Esophagus muscularis mucosa (tissue), 4 donors: ENCODE results near the gene UBE4A. TPM values are rescaled to one million over a fixed set of nuclear protein-coding genes. Genes with fewer than 3 reads are reported as not detected.
A peak's percentile ranks its signal among the peaks of the same experiment; 100 is the strongest.

Experiments used
- DNase-seq: peaks from one replicate; pipeline ENCODE4 v3.0.0-alpha.2; 2017; ENCODE audit errors: extremely low spot score
- H3K27ac ChIP-seq, 4 donors: fragments of 200-600 bp; sonication (generic); replicated peaks in 1 of 4; 1 replicate in 3 of 4; 2 replicates in 1 of 4; pipeline ENCODE4 v1.5.1; 2016 to 2019; ENCODE audit warnings: mild to moderate bottlenecking in 1 of 4
- H3K27me3 ChIP-seq, 4 donors: fragments of 200-600 bp; sonication (generic); one replicate each; pipeline versions ENCODE4 v1.5.1 to v1.6.0; 2016 to 2019
- H3K36me3 ChIP-seq, 4 donors: fragments of 200-600 bp; sonication (generic); one replicate each; pipeline ENCODE4 v1.5.1; 2016 to 2019
- H3K4me1 ChIP-seq, 4 donors: fragments of 200-600 bp; sonication (generic); one replicate each; pipeline ENCODE4 v1.5.1; 2016 to 2019
- H3K4me3 ChIP-seq, 4 donors: fragments of 200-600 bp; sonication (generic); 1 replicate in 2 of 4; 2 replicates in 2 of 4; pipeline ENCODE4 v1.5.1; 2016 to 2019; ENCODE audit warnings: mild to moderate bottlenecking in 4 of 4, moderate library complexity in 1 of 4
- H3K9me3 ChIP-seq, 4 donors: fragments of 200-600 bp; sonication (generic); 1 replicate in 3 of 4; 2 replicates in 1 of 4; pipeline ENCODE4 v1.5.1; 2016 to 2019
- EP300 ChIP-seq: sonication (generic); formaldehyde crosslinking; IDR thresholded peaks from one replicate; pipeline ENCODE4 v1.6.1; 2017; ENCODE audit warnings: antibody characterized with exemption
- POLR2A ChIP-seq: fragments of 450-650 bp; IDR thresholded peaks from one replicate; pipeline ENCODE4 v1.6.1; 2017; ENCODE audit warnings: antibody characterized with exemption, moderate library complexity, mild to moderate bottlenecking, low read depth
- POLR2AphosphoS5 ChIP-seq, 2 donors: sonication (generic); formaldehyde crosslinking; IDR thresholded peaks; one replicate each; pipeline ENCODE4 v1.6.1; 2017; ENCODE audit warnings: antibody characterized with exemption in 2 of 2
- WGBS: methylation state at CpG from one replicate; pipeline ENCODE4 v1.1.5; 2018; 5-methylcytosine and 5-hydroxymethylcytosine counted together
- intact Hi-C: fragments of 100-400 bp; cut with DNase I; formaldehyde crosslinking; loops from one replicate; pipeline ENCODE4 v1.15.1; 2023
- total RNA-seq, 4 donors: library from RNA; depleted of rRNA; stranded (reverse); fragments of >200 nt; gene quantifications; one replicate each; pipeline versions ENCODE4 v1.1.0 to v1.2.1, GENCODE V29; 2016
- TF ChIP-seq, protein P1 (sequence below), 3 experiments: fragments of 200-600 bp in 2 of 3; fragments of 450-650 bp in 1 of 3; sonication (generic) in 2 of 3; IDR thresholded peaks; one replicate each; pipeline ENCODE4 v1.5.1; 2017 to 2019; ENCODE audit warnings: antibody characterized with exemption in 3 of 3, mild to moderate bottlenecking in 2 of 3, moderate library complexity in 1 of 3

Gene UBE4A
- total RNA-seq, 4 donors from 2014 or later, result 32.0 to 40.8 (median 36.6) TPM

DNA sequence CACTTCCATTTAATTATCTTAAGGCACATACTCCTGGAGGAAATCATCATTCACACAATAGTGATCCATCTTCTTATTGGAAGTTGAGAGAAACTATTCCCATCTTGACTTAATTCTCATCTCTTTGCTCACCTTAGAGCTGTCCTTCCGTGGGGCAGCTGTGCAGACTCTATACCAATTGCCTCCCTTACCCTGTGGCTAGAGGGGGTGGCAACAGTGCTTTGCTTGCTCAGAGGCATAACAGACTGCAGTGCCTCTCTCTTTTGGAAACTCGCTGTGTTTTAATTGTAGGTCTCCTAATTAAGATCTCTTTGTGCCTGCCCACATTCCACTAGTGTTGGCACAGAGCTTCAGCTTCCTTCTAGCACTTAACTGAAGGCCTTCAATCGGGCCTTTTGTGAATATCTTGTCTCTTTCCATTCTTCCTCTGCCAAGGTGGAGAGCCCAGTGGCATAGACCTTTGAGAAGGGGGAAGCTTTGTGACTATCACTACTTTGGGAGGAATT is 82.4 kb downstream of the UBE4A start:
- no peak for DNase-seq
- intact Hi-C loops, result no loop called here

DNA sequence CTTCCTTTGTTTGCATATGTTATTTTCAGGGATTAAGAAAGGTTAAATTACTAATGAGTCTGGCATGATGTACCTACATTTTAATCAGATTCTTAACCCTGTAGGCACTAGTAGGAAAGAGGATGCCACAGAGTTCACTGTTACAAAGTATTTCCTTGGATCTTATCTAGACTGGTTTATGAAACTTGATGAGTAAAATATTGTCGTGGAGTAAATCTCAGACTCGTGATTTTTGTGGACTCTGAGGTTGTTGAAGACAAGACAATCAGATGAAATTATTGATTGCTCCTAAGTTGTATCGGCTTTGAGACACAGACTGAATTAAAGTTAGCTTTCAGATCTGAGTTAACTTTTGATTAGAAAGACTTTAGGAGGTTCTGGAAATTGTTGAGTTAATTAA is 82.9 kb downstream of the UBE4A start:
- H3K4me1 ChIP-seq, result peaks cover 47 to 86% (median 70%) of the 10 kb centered on the region in 4 donors
- TF ChIP-seq EP300, result no peak
- TF ChIP-seq POLR2AphosphoS5 (IDR thresholded peaks at IDR 0.05), result no peak
- TF ChIP-seq, protein P1, sequence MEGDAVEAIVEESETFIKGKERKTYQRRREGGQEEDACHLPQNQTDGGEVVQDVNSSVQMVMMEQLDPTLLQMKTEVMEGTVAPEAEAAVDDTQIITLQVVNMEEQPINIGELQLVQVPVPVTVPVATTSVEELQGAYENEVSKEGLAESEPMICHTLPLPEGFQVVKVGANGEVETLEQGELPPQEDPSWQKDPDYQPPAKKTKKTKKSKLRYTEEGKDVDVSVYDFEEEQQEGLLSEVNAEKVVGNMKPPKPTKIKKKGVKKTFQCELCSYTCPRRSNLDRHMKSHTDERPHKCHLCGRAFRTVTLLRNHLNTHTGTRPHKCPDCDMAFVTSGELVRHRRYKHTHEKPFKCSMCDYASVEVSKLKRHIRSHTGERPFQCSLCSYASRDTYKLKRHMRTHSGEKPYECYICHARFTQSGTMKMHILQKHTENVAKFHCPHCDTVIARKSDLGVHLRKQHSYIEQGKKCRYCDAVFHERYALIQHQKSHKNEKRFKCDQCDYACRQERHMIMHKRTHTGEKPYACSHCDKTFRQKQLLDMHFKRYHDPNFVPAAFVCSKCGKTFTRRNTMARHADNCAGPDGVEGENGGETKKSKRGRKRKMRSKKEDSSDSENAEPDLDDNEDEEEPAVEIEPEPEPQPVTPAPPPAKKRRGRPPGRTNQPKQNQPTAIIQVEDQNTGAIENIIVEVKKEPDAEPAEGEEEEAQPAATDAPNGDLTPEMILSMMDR (IDR thresholded peaks at IDR 0.05), result no peak
- no peak for TF ChIP-seq POLR2A

More for the DNA sequence above, 82.4 kb downstream of the UBE4A start:
- Histone ChIP-seq H3K27ac (peak overlapping the region in 1 of 4 donors; percentile 1), H3K9me3 (no peaks in the 10 kb centered on the region), H3K36me3 (no peaks in the 10 kb centered on the region), H3K4me1 (peaks cover 47 to 86% (median 72%) of the 10 kb centered on the region in 4 donors), H3K27me3 (no peaks in the 10 kb centered on the region), H3K4me3 (no peak overlapping the region)
- TF ChIP-seq EP300 (no peak), POLR2A (no peak), POLR2AphosphoS5 (IDR thresholded peaks at IDR 0.05) (no peak)
- TF ChIP-seq, protein P1 (IDR thresholded peaks at IDR 0.05), result no peak
- 51% methylated on average over 3 of the region's 3 CpGs for WGBS

DNA sequence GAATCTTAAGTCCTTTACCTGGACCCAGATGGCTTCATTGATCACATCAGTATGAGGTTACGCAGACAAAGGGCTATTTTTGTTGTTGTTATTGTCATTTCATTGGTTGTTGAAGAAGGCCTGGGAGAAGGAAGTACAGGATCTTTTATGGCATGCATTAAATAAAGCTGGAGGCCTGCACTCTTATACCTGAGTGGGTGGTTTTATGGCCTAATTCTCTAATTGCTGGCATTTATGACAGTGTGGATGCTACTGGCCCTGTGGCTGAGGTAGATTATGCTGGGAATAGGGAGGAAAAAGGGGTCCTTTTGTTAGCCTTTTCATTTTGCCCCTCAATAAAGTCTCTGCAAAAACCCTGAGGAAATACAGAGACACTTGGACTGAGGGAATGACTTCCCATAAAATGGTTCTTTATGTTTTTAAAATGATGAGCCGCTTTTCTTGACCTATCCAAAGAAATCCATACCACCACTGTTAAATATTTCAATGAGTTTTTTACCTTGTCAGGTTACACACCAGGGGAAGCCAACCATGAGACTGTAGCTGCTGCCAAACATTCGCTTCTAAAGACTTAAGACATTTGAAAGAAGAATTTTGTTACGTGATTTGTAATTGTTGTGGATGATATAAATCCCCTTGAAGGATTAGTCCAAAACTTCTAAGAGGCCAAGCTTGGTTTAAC is 83.6 kb downstream of the UBE4A start:
- no peak overlapping the region for H3K27ac ChIP-seq
- no peak overlapping the region for H3K4me3 ChIP-seq
- no peak for TF ChIP-seq EP300
- TF ChIP-seq, protein P1 (IDR thresholded peaks at IDR 0.05), result no peak
- no peak for TF ChIP-seq POLR2AphosphoS5 (IDR thresholded peaks at IDR 0.05)
- TF ChIP-seq POLR2A, result no peak
- H3K9me3 ChIP-seq, result no peaks in the 10 kb centered on the region
- intact Hi-C loops, result no loop called here
- DNase-seq, result no peak
- 81% methylated on average over 4 of the region's 4 CpGs for WGBS
- peaks cover 41 to 79% (median 64%) of the 10 kb centered on the region in 4 donors for H3K4me1 ChIP-seq
- peaks cover 0 to 5% (median 0%) of the 10 kb centered on the region in 4 donors for H3K36me3 ChIP-seq
- no peaks in the 10 kb centered on the region for H3K27me3 ChIP-seq

More for the DNA sequence above, 82.9 kb downstream of the UBE4A start:
- Histone ChIP-seq H3K27me3 (no peaks in the 10 kb centered on the region), H3K27ac (peak overlapping the region in 1 of 4 donors; percentile 1), H3K36me3 (no peaks in the 10 kb centered on the region), H3K4me3 (no peak overlapping the region), H3K9me3 (no peaks in the 10 kb centered on the region)
- intact Hi-C loops, result no loop called here
- 71% methylated on average over 3 of the region's 3 CpGs for WGBS
- DNase-seq, result no peak

DNA sequence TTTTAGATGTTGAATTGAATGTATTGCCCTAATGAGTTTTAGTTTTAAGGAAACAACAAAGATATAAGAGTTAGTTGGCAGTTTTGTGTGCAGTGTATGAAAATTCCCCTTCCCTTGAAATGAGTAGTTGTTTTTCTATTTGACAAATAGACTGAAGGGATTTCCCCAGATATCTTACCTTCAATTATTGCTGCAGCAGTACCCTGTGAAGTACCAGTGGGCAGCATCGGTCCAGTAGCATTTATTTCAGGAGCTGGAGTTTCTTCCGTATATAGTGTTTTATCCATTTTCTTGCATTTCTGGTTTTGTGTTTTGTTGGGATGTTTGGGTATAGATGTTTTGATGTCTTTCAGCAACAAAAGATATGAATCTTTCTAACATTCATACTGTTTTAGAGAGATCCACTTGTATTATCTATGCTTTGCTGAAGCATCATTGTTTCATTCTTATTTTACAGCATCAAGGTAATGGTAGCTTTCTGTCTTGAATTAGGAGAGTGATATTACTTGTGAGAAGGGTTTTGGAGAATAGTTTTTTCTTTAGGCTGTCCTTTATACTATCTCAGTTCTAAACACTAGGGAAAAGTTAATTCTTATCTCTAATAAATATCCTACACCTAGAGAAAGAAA is 84.3 kb downstream of the UBE4A start:
- Histone ChIP-seq H3K27me3 (no peaks in the 10 kb centered on the region), H3K27ac (no peak overlapping the region), H3K9me3 (no peaks in the 10 kb centered on the region), H3K4me3 (no peak overlapping the region), H3K4me1 (peaks cover 37 to 79% (median 64%) of the 10 kb centered on the region in 4 donors), H3K36me3 (peaks cover 0 to 5% (median 0%) of the 10 kb centered on the region in 4 donors)
- intact Hi-C loops, result no loop called here
- DNase-seq, result no peak
- TF ChIP-seq, protein P1 (IDR thresholded peaks at IDR 0.05), result no peak
- TF ChIP-seq POLR2AphosphoS5 (IDR thresholded peaks at IDR 0.05) (no peak), POLR2A (no peak), EP300 (no peak)
- 96% methylated on average over 2 of the region's 2 CpGs for WGBS
